Skeletal muscle cell (primary cell): ENCODE data around the gene PTPRE.

Experiments
- DNase-seq: peaks from one replicate; pipeline ENCODE4 v3.0.0-alpha.2; 2010; ENCODE audit warnings: low read depth
- H3K4me3 ChIP-seq: 2 replicates; pipeline ENCODE4 v1.5.1; 2011; ENCODE audit warnings: low read depth, mild to moderate bottlenecking, control low read depth, low read length, moderate library complexity

PTPRE gene

GRCh38 chr10:128121750-128122412 lies 215.0 kb downstream of the PTPRE start:
- no peak overlapping the region for H3K4me3 ChIP-seq
- DNase-seq: no peak

- H3K4me3 ChIP-seq: no peak overlapping the region
- DNase-seq: no peak
These were observed 216.0 kb downstream of the PTPRE start for GRCh38 chr10:128122931-128123330.

DNA sequence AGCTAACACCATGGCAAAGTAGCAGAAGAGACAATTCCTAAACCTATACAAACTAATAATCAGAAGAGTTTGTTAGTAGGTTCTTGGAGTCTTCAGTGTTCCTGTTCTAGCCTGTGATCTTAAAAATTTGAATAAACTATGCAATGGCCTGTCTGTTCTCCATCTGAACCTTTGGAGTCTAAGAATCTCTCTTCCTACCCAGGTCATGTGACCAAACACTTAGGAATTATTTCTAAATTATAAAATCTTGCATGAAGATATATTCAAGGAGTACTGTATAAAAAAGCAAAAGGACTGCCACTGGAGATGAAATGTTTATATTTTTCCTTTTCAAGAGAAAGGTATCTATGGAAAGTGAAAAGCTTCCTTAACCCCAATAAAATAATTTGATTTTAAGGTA lies 216.9 kb downstream of the PTPRE start:
- DNase-seq: no peak
- no peak overlapping the region for H3K4me3 ChIP-seq

- DNase-seq: no peak
- H3K4me3 ChIP-seq: peak overlapping the region; percentile 78
These were observed 218.0 kb downstream of the PTPRE start for GRCh38 chr10:128124813-128125403.

- no peak for DNase-seq
- peak overlapping the region; percentile 78 for H3K4me3 ChIP-seq
These were observed 218.6 kb downstream of the PTPRE start for GRCh38 chr10:128125416-128125943.

- peak; percentile 41 for DNase-seq
These were observed 219.3 kb downstream of the PTPRE start, which contains the start of gene MKI67 for GRCh38 chr10:128125944-128126764. TSS of gene MKI67 (minus strand) at chr10:128126423. CDS start at chr10:128125667, 756 bp downstream.

DNA sequence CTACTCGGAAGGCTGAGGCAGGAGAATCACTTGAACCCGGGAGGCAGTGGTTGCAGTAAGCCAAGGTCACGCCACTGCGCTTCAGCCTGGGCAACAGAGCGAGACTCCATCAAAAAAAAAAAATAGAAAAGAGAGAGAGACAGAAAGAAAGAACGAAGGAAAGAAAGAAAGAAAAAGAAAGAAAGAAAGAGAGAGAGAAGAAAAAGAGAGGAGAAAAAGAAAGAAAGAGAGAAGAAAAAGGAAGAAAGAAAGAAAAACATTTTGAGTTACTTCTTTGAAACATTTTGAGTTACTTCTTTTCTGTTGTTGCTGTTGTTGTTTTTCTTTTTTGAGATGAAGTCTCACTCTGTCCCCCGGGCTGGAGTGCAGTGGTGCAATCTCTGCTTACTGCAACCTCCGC lies 221.7 kb downstream of the PTPRE start:
- H3K4me3 ChIP-seq: no peak overlapping the region
- DNase-seq: no peak

More at GRCh38 chr10:128125944-128126764, 219.3 kb downstream of the PTPRE start, which contains the start of gene MKI67:
- peak within 1 kb of the TSS; percentile 78 for H3K4me3 ChIP-seq

DNA sequence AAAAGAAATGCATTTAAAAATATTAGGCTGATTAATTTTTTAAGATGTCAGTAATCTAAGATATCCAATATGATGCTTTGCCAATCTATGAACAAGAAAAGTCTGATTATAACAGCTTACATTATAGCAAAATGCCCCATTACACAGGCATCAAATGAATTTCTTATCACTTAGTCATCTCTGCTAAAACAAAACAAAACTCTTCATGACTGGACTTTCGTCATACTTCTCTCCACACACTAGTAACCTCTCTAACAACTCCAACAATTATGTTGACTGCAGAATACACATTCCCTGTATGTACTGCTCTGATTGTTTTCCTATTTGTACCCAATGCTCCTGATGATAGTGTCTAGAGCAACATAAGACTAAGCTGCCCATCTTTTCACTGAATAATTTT lies 223.1 kb downstream of the PTPRE start:
- no peak for DNase-seq
- H3K4me3 ChIP-seq: no peak overlapping the region
